Measurements from ENCODE around the gene ZFPM1. TPM values are rescaled to one million over a fixed set of nuclear protein-coding genes. Genes with fewer than 3 reads are reported as not detected.
A peak's percentile ranks its signal among the peaks of the same experiment; 100 is the strongest.

Gene ZFPM1
- total and polyA plus RNA-seq, 4 donors, result 0.19 to 12.8 (median 5.3) TPM

GRCh38 chr16:88461331-88462269, 8.5 kb downstream of the ZFPM1 start:
- Histone ChIP-seq H3K4me3 (ENCODE audit: low read depth in 1 of 3, low read length in 3 of 3) (no peak overlapping the region), H3K36me3 (ENCODE audit: control insufficient read depth in 4 of 4, insufficient read depth in 3 of 4, low read depth in 1 of 4, low read length in 3 of 4) (no peaks in the 10 kb centered on the region), H3K27ac (ENCODE audit: low read depth in 1 of 2, low read length in 2 of 2) (no peak overlapping the region), H3K9ac (ENCODE audit: low read depth in 1 of 2, low read length in 2 of 2) (no peak overlapping the region), H3K27me3 (ENCODE audit: control insufficient read depth in 4 of 4, insufficient read depth in 4 of 4, low read length in 3 of 4) (no peaks in the 10 kb centered on the region), H3K4me1 (ENCODE audit: control insufficient read depth in 4 of 4, insufficient read depth in 4 of 4, low read length in 3 of 4) (peaks cover 21 to 74% (median 34%) of the 10 kb centered on the region in 4 donors), H3K9me3 (ENCODE audit: control insufficient read depth in 4 of 4, low read length in 3 of 4) (no peaks in the 10 kb centered on the region)
- no peak for TF ChIP-seq ATF3 (IDR thresholded peaks at IDR 0.05)
- no peak for TF ChIP-seq TAF1 (conservative IDR thresholded peaks at IDR 0.05)
- TF ChIP-seq RXRA (IDR thresholded peaks at IDR 0.05), result peak in 1 of 2 donors; percentile 13
- TF ChIP-seq JUND (IDR thresholded peaks at IDR 0.05), result no peak
- TF ChIP-seq FOXA2 (IDR thresholded peaks at IDR 0.05), result no peak
- no peak for DNase-seq (ENCODE audit: low spot score)
- 63% methylated on average over 30 of the region's 30 CpGs for WGBS

- no peak overlapping the region for H3K27ac ChIP-seq (ENCODE audit: low read depth in 1 of 2, low read length in 2 of 2)
- 76% methylated on average over 12 of the region's 12 CpGs for WGBS
- H3K9me3 ChIP-seq (ENCODE audit: control insufficient read depth in 4 of 4, low read length in 3 of 4), result no peaks in the 10 kb centered on the region
- H3K4me1 ChIP-seq (ENCODE audit: control insufficient read depth in 4 of 4, insufficient read depth in 4 of 4, low read length in 3 of 4), result peaks cover 22 to 79% (median 41%) of the 10 kb centered on the region in 4 donors
- no peak overlapping the region for H3K9ac ChIP-seq (ENCODE audit: low read depth in 1 of 2, low read length in 2 of 2)
- TF ChIP-seq ATF3 (IDR thresholded peaks at IDR 0.05), result no peak
- TF ChIP-seq MAX (IDR thresholded peaks at IDR 0.05), result no peak
- TF ChIP-seq NR2F2 (IDR thresholded peaks at IDR 0.05), result no peak
- TF ChIP-seq HNF4G (IDR thresholded peaks at IDR 0.05), result no peak
- TF ChIP-seq RXRA (IDR thresholded peaks at IDR 0.05), result no peak
- no peak for TF ChIP-seq EGR1 (IDR thresholded peaks at IDR 0.05; ENCODE audit: low read depth in 2 of 2)
- TF ChIP-seq ZBTB33 (IDR thresholded peaks at IDR 0.05), result no peak
- TF ChIP-seq CTCF (IDR thresholded peaks at IDR 0.05; ENCODE audit: low read depth, low read length, missing input control), result no peak
- no peak for TF ChIP-seq TAF1 (conservative IDR thresholded peaks at IDR 0.05)
- no peak for TF ChIP-seq SP1 (IDR thresholded peaks at IDR 0.05)
- no peak for TF ChIP-seq FOXA1 (IDR thresholded peaks at IDR 0.05)
- no peak for TF ChIP-seq RAD21 (IDR thresholded peaks at IDR 0.05)
- TF ChIP-seq YY1 (IDR thresholded peaks at IDR 0.05), result no peak
- no peak for TF ChIP-seq HNF4A (conservative IDR thresholded peaks at IDR 0.05)
- TF ChIP-seq GABPA (IDR thresholded peaks at IDR 0.05 in 1 of 2, conservative IDR thresholded peaks at IDR 0.05 in 1 of 2), result no peak
- TF ChIP-seq REST (IDR thresholded peaks at IDR 0.05), result no peak
- no peak for TF ChIP-seq JUND (IDR thresholded peaks at IDR 0.05)
- TF ChIP-seq FOXA2 (IDR thresholded peaks at IDR 0.05), result no peak
- no peaks in the 10 kb centered on the region for H3K36me3 ChIP-seq (ENCODE audit: control insufficient read depth in 4 of 4, insufficient read depth in 3 of 4, low read depth in 1 of 4, low read length in 3 of 4)
- H3K4me3 ChIP-seq (ENCODE audit: low read depth in 1 of 3, low read length in 3 of 3), result no peak overlapping the region
- DNase-seq (ENCODE audit: low spot score), result no peak
- H3K27me3 ChIP-seq (ENCODE audit: control insufficient read depth in 4 of 4, insufficient read depth in 4 of 4, low read length in 3 of 4), result no peaks in the 10 kb centered on the region
Measured at GRCh38 chr16:88462396-88462795, 9.3 kb downstream of the ZFPM1 start.

Measured in liver (tissue), 9 donors.